ENCODE measurements around the gene GFRA1.

GFRA1 gene

DNA sequence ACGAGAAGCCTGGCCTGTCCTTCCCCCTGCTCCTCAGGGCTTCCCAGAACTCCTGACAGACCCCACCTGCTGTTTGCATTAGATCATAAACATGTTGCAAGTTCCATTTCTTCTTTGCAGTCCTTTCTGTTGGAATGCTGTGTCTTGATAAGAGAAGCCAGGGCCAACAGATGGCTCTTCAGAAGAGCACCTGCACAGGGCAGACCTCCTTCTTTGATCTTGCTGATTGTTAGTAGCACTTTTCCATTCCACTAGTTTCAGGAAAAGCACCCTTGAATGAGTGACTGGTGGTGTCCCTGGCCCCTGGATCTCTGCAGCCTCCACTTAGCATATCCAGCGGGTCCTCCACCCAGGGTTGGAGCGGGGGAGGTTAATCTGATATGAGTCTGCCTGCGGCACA, 243.2 kb downstream of the GFRA1 start:
- Histone ChIP-seq H3K36me3 (ENCODE audit: insufficient read depth, low read length) (no peaks in the 10 kb centered on the region), H3F3A (ENCODE audit: insufficient read depth, low read length) (no peaks in the 10 kb centered on the region), H3K4me1 (ENCODE audit: insufficient read depth, low read length, severe bottlenecking) (no peaks in the 10 kb centered on the region), H3K9ac (ENCODE audit: low read length) (no peak overlapping the region), H3K79me2 (ENCODE audit: insufficient read depth, low read length) (no peaks in the 10 kb centered on the region), H2AFZ (ENCODE audit: low read length) (no peak overlapping the region), H3K27ac (ENCODE audit: low read depth, low read length, poor library complexity, severe bottlenecking) (no peak overlapping the region), H3K9me3 (ENCODE audit: low read length) (no peaks in the 10 kb centered on the region), H4K20me1 (ENCODE audit: insufficient read depth, low read length) (no peaks in the 10 kb centered on the region), H3K4me3 (ENCODE audit: low read depth, low read length, poor library complexity, severe bottlenecking) (no peak overlapping the region), H3K27me3 (ENCODE audit: insufficient read depth, low read length) (no peaks in the 10 kb centered on the region), H3K4me2 (ENCODE audit: low read length) (no peak overlapping the region), H3K9me2 (ENCODE audit: low read depth, low read length) (no peaks in the 10 kb centered on the region)
- TF ChIP-seq EZH2 (IDR thresholded peaks at IDR 0.05; ENCODE audit: borderline replicate concordance, low read length) (no peak), CTCF (IDR thresholded peaks at IDR 0.05; ENCODE audit: low read length) (no peak)

- no peak overlapping the region for H3K27ac ChIP-seq (ENCODE audit: low read depth, low read length, poor library complexity, severe bottlenecking)
- no peaks in the 10 kb centered on the region for H4K20me1 ChIP-seq (ENCODE audit: insufficient read depth, low read length)
- no peaks in the 10 kb centered on the region for H3K4me1 ChIP-seq (ENCODE audit: insufficient read depth, low read length, severe bottlenecking)
- no peak overlapping the region for H2AFZ ChIP-seq (ENCODE audit: low read length)
- H3K9me3 ChIP-seq (ENCODE audit: low read length): no peaks in the 10 kb centered on the region
- H3K36me3 ChIP-seq (ENCODE audit: insufficient read depth, low read length): no peaks in the 10 kb centered on the region
- H3K9me2 ChIP-seq (ENCODE audit: low read depth, low read length): no peaks in the 10 kb centered on the region
- no peak overlapping the region for H3K4me2 ChIP-seq (ENCODE audit: low read length)
- H3K27me3 ChIP-seq (ENCODE audit: insufficient read depth, low read length): no peaks in the 10 kb centered on the region
- no peak overlapping the region for H3K9ac ChIP-seq (ENCODE audit: low read length)
- H3K79me2 ChIP-seq (ENCODE audit: insufficient read depth, low read length): no peaks in the 10 kb centered on the region
- no peak for TF ChIP-seq CTCF (IDR thresholded peaks at IDR 0.05; ENCODE audit: low read length)
- TF ChIP-seq EZH2 (IDR thresholded peaks at IDR 0.05; ENCODE audit: borderline replicate concordance, low read length): no peak
- H3K4me3 ChIP-seq (ENCODE audit: low read depth, low read length, poor library complexity, severe bottlenecking): no peak overlapping the region
- H3F3A ChIP-seq (ENCODE audit: insufficient read depth, low read length): no peaks in the 10 kb centered on the region
Measured at GRCh38 chr10:116027355-116027754, 245.7 kb downstream of the GFRA1 start.

DNA sequence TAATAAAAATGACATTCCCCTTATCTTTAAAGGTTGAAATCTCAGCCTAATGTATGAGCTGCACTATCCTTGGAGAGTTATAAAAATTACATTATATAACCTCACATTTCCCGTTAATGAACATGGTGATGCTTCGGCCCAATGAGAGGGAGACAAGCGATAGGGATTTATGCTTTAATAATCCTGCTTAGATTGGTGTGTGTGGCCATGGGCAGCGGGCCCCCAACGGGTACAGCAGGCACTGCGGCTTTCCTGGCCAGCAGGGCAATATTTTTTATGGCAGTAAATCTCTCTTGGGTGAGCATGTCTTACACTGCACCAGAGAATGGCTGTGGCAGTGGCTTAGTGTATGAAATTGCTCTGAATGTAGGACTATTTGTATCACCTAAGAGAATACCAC, 246.3 kb downstream of the GFRA1 start:
- H3K4me3 ChIP-seq (ENCODE audit: low read depth, low read length, poor library complexity, severe bottlenecking): no peak overlapping the region
- H3K9ac ChIP-seq (ENCODE audit: low read length): no peak overlapping the region
- no peaks in the 10 kb centered on the region for H3K9me2 ChIP-seq (ENCODE audit: low read depth, low read length)
- H3K27me3 ChIP-seq (ENCODE audit: insufficient read depth, low read length): no peaks in the 10 kb centered on the region
- no peak overlapping the region for H3K4me2 ChIP-seq (ENCODE audit: low read length)
- TF ChIP-seq CTCF (IDR thresholded peaks at IDR 0.05; ENCODE audit: low read length): no peak
- no peak for TF ChIP-seq EZH2 (IDR thresholded peaks at IDR 0.05; ENCODE audit: borderline replicate concordance, low read length)
- H3F3A ChIP-seq (ENCODE audit: insufficient read depth, low read length): no peaks in the 10 kb centered on the region
- H3K4me1 ChIP-seq (ENCODE audit: insufficient read depth, low read length, severe bottlenecking): no peaks in the 10 kb centered on the region
- no peaks in the 10 kb centered on the region for H3K9me3 ChIP-seq (ENCODE audit: low read length)
- H2AFZ ChIP-seq (ENCODE audit: low read length): no peak overlapping the region
- no peaks in the 10 kb centered on the region for H3K36me3 ChIP-seq (ENCODE audit: insufficient read depth, low read length)
- no peaks in the 10 kb centered on the region for H4K20me1 ChIP-seq (ENCODE audit: insufficient read depth, low read length)
- H3K79me2 ChIP-seq (ENCODE audit: insufficient read depth, low read length): no peaks in the 10 kb centered on the region
- no peak overlapping the region for H3K27ac ChIP-seq (ENCODE audit: low read depth, low read length, poor library complexity, severe bottlenecking)

Data from OCI-LY1 (cell line).